Measurements from ENCODE around the gene HNRNPCL1.
"Not testable (repeated sequence)": the region's sequence is repeated elsewhere in the genome, so short reads cannot be mapped to it uniquely, and the experiment has no call there.

Gene HNRNPCL1

GRCh38 chr1:12848620-12849019 lies at the start of gene HNRNPCL1:
Gene HNRNPCL1, minus strand, starts transcription at chr1:12848720. Its CDS starts 431 bp downstream, at chr1:12848289.
- DNase-seq (ENCODE audit: low read depth, low spot score); H3K4me3 ChIP-seq (ENCODE audit: low read depth, low read length); in situ Hi-C loops (cut with HindIII; ENCODE audit: low sequenced_read_pairs): not testable (repeated sequence)

- in situ Hi-C loops (cut with HindIII; ENCODE audit: low sequenced_read_pairs); DNase-seq (ENCODE audit: low read depth, low spot score); H3K4me3 ChIP-seq (ENCODE audit: low read depth, low read length): not testable (repeated sequence)
Measured at GRCh38 chr1:12898170-12898569, 49.6 kb upstream of the HNRNPCL1 start, which contains the start of gene PRAMEF10. Gene PRAMEF10, minus strand, starts transcription at chr1:12898270. Its CDS starts 2,423 bp downstream, at chr1:12895847.

- H3K4me3 ChIP-seq (ENCODE audit: low read depth, low read length); in situ Hi-C loops (cut with HindIII; ENCODE audit: low sequenced_read_pairs); DNase-seq (ENCODE audit: low read depth, low spot score): not testable (repeated sequence)
Measured at GRCh38 chr1:12886101-12886500, 37.6 kb upstream of the HNRNPCL1 start, which contains the start of gene PRAMEF4. Gene PRAMEF4, minus strand, starts transcription at chr1:12886201. Its CDS starts 2,807 bp downstream, at chr1:12883394.

- H3K4me3 ChIP-seq (ENCODE audit: low read depth, low read length); in situ Hi-C loops (cut with HindIII; ENCODE audit: low sequenced_read_pairs); DNase-seq (ENCODE audit: low read depth, low spot score): not testable (repeated sequence)
Measured at GRCh38 chr1:12878453-12878852, 29.9 kb upstream of the HNRNPCL1 start.

- H3K4me3 ChIP-seq (ENCODE audit: low read depth, low read length); DNase-seq (ENCODE audit: low read depth, low spot score); in situ Hi-C loops (cut with HindIII; ENCODE audit: low sequenced_read_pairs): not testable (repeated sequence)
Measured at GRCh38 chr1:12863131-12863880, 14.8 kb upstream of the HNRNPCL1 start.

GRCh38 chr1:12856786-12857185 lies 8.3 kb upstream of the HNRNPCL1 start, which contains the start of gene PRAMEF2:
Gene PRAMEF2, plus strand, starts transcription at chr1:12857086. Its CDS starts 1,924 bp downstream, at chr1:12859010.
- H3K4me3 ChIP-seq (ENCODE audit: low read depth, low read length); DNase-seq (ENCODE audit: low read depth, low spot score); in situ Hi-C loops (cut with HindIII; ENCODE audit: low sequenced_read_pairs): not testable (repeated sequence)

GRCh38 chr1:12851779-12852178 lies 3.3 kb upstream of the HNRNPCL1 start:
- in situ Hi-C loops (cut with HindIII; ENCODE audit: low sequenced_read_pairs) = no loop called here
- no peak for TF ChIP-seq CTCF (IDR thresholded peaks at IDR 0.05; ENCODE audit: low read depth, low read length)
- no peak overlapping the region for H3K4me3 ChIP-seq (ENCODE audit: low read depth, low read length)
- no peak for DNase-seq (ENCODE audit: low read depth, low spot score)

- in situ Hi-C loops (cut with HindIII; ENCODE audit: low sequenced_read_pairs); H3K4me3 ChIP-seq (ENCODE audit: low read depth, low read length); DNase-seq (ENCODE audit: low read depth, low spot score): not testable (repeated sequence)
Measured at GRCh38 chr1:12833251-12833650, 15.3 kb downstream of the HNRNPCL1 start.

GRCh38 chr1:12831310-12831709 lies 17.2 kb downstream of the HNRNPCL1 start, which contains the start of gene PRAMEF11:
Gene PRAMEF11, minus strand, starts transcription at chr1:12831410. Its CDS starts 2,621 bp downstream, at chr1:12828789.
- in situ Hi-C loops (cut with HindIII; ENCODE audit: low sequenced_read_pairs); DNase-seq (ENCODE audit: low read depth, low spot score); H3K4me3 ChIP-seq (ENCODE audit: low read depth, low read length): not testable (repeated sequence)

GRCh38 chr1:12819061-12819460 lies 29.5 kb downstream of the HNRNPCL1 start:
- in situ Hi-C loops (cut with HindIII; ENCODE audit: low sequenced_read_pairs); DNase-seq (ENCODE audit: low read depth, low spot score); H3K4me3 ChIP-seq (ENCODE audit: low read depth, low read length): not testable (repeated sequence)

- TF ChIP-seq CTCF (IDR thresholded peaks at IDR 0.05; ENCODE audit: low read depth, low read length) = no peak
- DNase-seq (ENCODE audit: low read depth, low spot score) = no peak
- in situ Hi-C loops (cut with HindIII; ENCODE audit: low sequenced_read_pairs) = no loop called here
- no peak overlapping the region for H3K4me3 ChIP-seq (ENCODE audit: low read depth, low read length)
Measured at GRCh38 chr1:12811409-12811784, 37.1 kb downstream of the HNRNPCL1 start.
